K562 (cell line): Measurements from ENCODE around the gene TTC4. TPM values are rescaled to one million over a fixed set of nuclear protein-coding genes. Genes with fewer than 3 reads are reported as not detected.

Experiments
- ATF3 ChIP-seq, 2 experiments: fragments of 450-650 bp in 1 of 2; sonication (generic) in 1 of 2; formaldehyde crosslinking in 1 of 2; IDR thresholded peaks in 1 of 2; conservative IDR thresholded peaks in 1 of 2; 2 replicates each; pipeline versions ENCODE4 v1.6.1 to v1.8.1; 2016 to 2023; ENCODE audit warnings: mild to moderate bottlenecking in 2 of 2, moderate library complexity in 2 of 2, inconsistent platforms in 1 of 2, missing genetic modification reagents in 1 of 2
- CHD2 ChIP-seq: IDR thresholded peaks from 2 replicates; pipeline ENCODE4 v1.6.1; 2011; ENCODE audit warnings: low read depth, low read length
- CLOCK ChIP-seq: fragments of 250-450 bp; sonication (Bioruptor Pico); IDR thresholded peaks from 2 replicates; pipeline ENCODE4 v1.4.0; 2020; ENCODE audit warnings: mild to moderate bottlenecking, moderate library complexity, borderline replicate concordance
- E2F3 ChIP-seq: fragments of 250-450 bp; sonication (Bioruptor Pico); IDR thresholded peaks from 2 replicates; pipeline ENCODE4 v1.4.0; 2020; ENCODE audit warnings: mild to moderate bottlenecking
- FOS ChIP-seq: IDR thresholded peaks from 3 replicates; pipeline ENCODE4 v1.6.1; 2011; ENCODE audit not compliant: insufficient read length; ENCODE audit errors: extremely low read depth
- HDAC6 ChIP-seq: IDR thresholded peaks from 2 replicates; pipeline ENCODE4 v1.6.1; 2012; ENCODE audit warnings: low read depth, mild to moderate bottlenecking, control low read depth, inconsistent platforms, low read length, moderate library complexity
- KAT7 ChIP-seq: sonication (generic); formaldehyde crosslinking; IDR thresholded peaks from 2 replicates; pipeline ENCODE4 v1.8.0; 2022; ENCODE audit warnings: missing genetic modification reagents, mild to moderate bottlenecking, borderline replicate concordance
- KHSRP ChIP-seq: fragments of 450-650 bp; IDR thresholded peaks from 2 replicates; pipeline ENCODE4 v1.6.1; 2017
- MEIS2 ChIP-seq: fragments of 450-650 bp; IDR thresholded peaks from 2 replicates; pipeline ENCODE4 v1.6.1; 2014; ENCODE audit warnings: mild to moderate bottlenecking; ENCODE audit not compliant: partially characterized antibody
- NONO ChIP-seq, 2 experiments: fragments of 200-400 bp in 1 of 2; fragments of 450-650 bp in 1 of 2; formaldehyde crosslinking in 1 of 2; IDR thresholded peaks; 2 replicates each; pipeline ENCODE4 v1.6.1; 2017; ENCODE audit warnings: low read depth in 2 of 2, mild to moderate bottlenecking in 2 of 2, moderate library complexity in 2 of 2, low read length in 1 of 2
- POLR2AphosphoS2 ChIP-seq: IDR thresholded peaks from 2 replicates; pipeline ENCODE4 v1.6.1; 2012; ENCODE audit warnings: low read length, improper control_type of control experiment
- SMARCA5 ChIP-seq: fragments of 450-650 bp; IDR thresholded peaks from 2 replicates; pipeline ENCODE4 v1.6.1; 2016
- ZBTB7A ChIP-seq: IDR thresholded peaks from 2 replicates; pipeline ENCODE4 v1.6.1; 2011; ENCODE audit warnings: low read depth, mild to moderate bottlenecking, low read length, moderate library complexity, borderline replicate concordance; ENCODE audit not compliant: control insufficient read depth
- ZNF79 ChIP-seq: fragments of 250-450 bp; sonication (Bioruptor Pico); IDR thresholded peaks from 2 replicates; pipeline ENCODE4 v1.4.0; 2020; ENCODE audit warnings: low read depth, mild to moderate bottlenecking, moderate library complexity
- polyA plus RNA-seq, 8 experiments: library from polyadenylated mRNA; depleted of rRNA in 4 of 8; stranded (reverse) in 5 of 8; unstranded in 3 of 8; fragments of >200 nt; fragmentation: Nextera tagmentation in 2 of 8; fragmentation: Illumina TruSeq in 1 of 8; extraction: Ambion mirVana in 2 of 8; extraction: Trizol in 1 of 8; gene quantifications; 2 replicates each; pipeline versions ENCODE4 v1.2.1 to v1.2.3, GENCODE V29; 2011 to 2014; ENCODE audit warnings: inconsistent platforms in 1 of 8, missing spikeins in 1 of 8
- total RNA-seq, 7 experiments: library from RNA; depleted of rRNA in 6 of 7; stranded (reverse); fragments of >200 nt in 6 of 7; fragmentation: Illumina TruSeq in 2 of 7; extraction: Trizol in 2 of 7; gene quantifications; 2 replicates each; pipeline versions ENCODE4 v1.2.1 to v1.2.3, GENCODE V29; 2011 to 2021; ENCODE audit warnings: low replicate concordance in 1 of 7
- TF ChIP-seq, protein P1 (sequence below): sonication (generic); formaldehyde crosslinking; IDR thresholded peaks from 2 replicates; pipeline ENCODE4 v1.8.0; 2023; ENCODE audit warnings: mild to moderate bottlenecking, missing genetic modification reagents
- TF ChIP-seq, protein P2 (sequence below): fragments of 200-800 bp; sonication (Bioruptor generic); IDR thresholded peaks from 2 replicates; pipeline ENCODE4 v1.6.1; 2017; ENCODE audit warnings: missing genetic modification characterization, missing compliant biosample characterization
- TF ChIP-seq, protein P3 (sequence below): fragments of 250-450 bp; sonication (Bioruptor Pico); IDR thresholded peaks from 2 replicates; pipeline ENCODE4 v1.8.0; 2021; ENCODE audit warnings: moderate library complexity, mild to moderate bottlenecking, inconsistent platforms

The TTC4 gene
- total and polyA plus RNA-seq, 9 of the 15 experiments (the other 6 are each of a cell fraction or from before 2014, with no cell fraction given): 36.3 to 111 (median 54.1) TPM

GRCh38 chr1:54764133-54764921 is 48.7 kb downstream of the TTC4 start, which contains the start of gene PARS2 (continued):
- TF ChIP-seq, protein P1, sequence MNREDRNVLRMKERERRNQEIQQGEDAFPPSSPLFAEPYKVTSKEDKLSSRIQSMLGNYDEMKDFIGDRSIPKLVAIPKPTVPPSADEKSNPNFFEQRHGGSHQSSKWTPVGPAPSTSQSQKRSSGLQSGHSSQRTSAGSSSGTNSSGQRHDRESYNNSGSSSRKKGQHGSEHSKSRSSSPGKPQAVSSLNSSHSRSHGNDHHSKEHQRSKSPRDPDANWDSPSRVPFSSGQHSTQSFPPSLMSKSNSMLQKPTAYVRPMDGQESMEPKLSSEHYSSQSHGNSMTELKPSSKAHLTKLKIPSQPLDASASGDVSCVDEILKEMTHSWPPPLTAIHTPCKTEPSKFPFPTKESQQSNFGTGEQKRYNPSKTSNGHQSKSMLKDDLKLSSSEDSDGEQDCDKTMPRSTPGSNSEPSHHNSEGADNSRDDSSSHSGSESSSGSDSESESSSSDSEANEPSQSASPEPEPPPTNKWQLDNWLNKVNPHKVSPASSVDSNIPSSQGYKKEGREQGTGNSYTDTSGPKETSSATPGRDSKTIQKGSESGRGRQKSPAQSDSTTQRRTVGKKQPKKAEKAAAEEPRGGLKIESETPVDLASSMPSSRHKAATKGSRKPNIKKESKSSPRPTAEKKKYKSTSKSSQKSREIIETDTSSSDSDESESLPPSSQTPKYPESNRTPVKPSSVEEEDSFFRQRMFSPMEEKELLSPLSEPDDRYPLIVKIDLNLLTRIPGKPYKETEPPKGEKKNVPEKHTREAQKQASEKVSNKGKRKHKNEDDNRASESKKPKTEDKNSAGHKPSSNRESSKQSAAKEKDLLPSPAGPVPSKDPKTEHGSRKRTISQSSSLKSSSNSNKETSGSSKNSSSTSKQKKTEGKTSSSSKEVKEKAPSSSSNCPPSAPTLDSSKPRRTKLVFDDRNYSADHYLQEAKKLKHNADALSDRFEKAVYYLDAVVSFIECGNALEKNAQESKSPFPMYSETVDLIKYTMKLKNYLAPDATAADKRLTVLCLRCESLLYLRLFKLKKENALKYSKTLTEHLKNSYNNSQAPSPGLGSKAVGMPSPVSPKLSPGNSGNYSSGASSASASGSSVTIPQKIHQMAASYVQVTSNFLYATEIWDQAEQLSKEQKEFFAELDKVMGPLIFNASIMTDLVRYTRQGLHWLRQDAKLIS (CRISPR knock-in tag): no peak
- no peak for TF ChIP-seq POLR2AphosphoS2
- peak; percentile 92 for TF ChIP-seq FOS
- peak; percentile 49; the same call in 1 of the 2 replicates for TF ChIP-seq ZBTB7A
- TF ChIP-seq, protein P2, sequence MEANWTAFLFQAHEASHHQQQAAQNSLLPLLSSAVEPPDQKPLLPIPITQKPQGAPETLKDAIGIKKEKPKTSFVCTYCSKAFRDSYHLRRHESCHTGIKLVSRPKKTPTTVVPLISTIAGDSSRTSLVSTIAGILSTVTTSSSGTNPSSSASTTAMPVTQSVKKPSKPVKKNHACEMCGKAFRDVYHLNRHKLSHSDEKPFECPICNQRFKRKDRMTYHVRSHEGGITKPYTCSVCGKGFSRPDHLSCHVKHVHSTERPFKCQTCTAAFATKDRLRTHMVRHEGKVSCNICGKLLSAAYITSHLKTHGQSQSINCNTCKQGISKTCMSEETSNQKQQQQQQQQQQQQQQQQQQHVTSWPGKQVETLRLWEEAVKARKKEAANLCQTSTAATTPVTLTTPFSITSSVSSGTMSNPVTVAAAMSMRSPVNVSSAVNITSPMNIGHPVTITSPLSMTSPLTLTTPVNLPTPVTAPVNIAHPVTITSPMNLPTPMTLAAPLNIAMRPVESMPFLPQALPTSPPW (CRISPR knock-in tag): peak; percentile 81
- TF ChIP-seq NONO (IDR thresholded peaks at IDR 0.05; ENCODE audit: low read depth in 2 of 2, low read length in 1 of 2): peak in 1 of 2 experiments; percentile 22; a peak in 1 of 4 replicates
- TF ChIP-seq MEIS2: peak; percentile 46
- peak; percentile 63 for TF ChIP-seq CHD2
- TF ChIP-seq HDAC6: 0 out of 2 replicates have a peak, but pooled peaks have one; percentile 42
- no peak for TF ChIP-seq SMARCA5
- peak; percentile 66; the same call in 1 of the 2 replicates for TF ChIP-seq KAT7 (CRISPR knock-in tag)
- no peak for TF ChIP-seq ZNF79
- no peak for TF ChIP-seq KHSRP
- TF ChIP-seq E2F3 (CRISPR knock-in tag): 0 out of 2 replicates have a peak, but pooled peaks have one; percentile 57
- TF ChIP-seq, protein P3, sequence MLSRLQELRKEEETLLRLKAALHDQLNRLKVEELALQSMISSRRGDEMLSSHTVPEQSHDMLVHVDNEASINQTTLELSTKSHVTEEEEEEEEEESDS (CRISPR knock-in tag): no peak
- peak; percentile 68; the same call in 1 of the 2 replicates for TF ChIP-seq ATF3 (IDR thresholded peaks at IDR 0.05)
- TF ChIP-seq ATF3 (CRISPR knock-in tag; conservative IDR thresholded peaks at IDR 0.05): no peak
- no peak for TF ChIP-seq CLOCK (CRISPR knock-in tag)
